ENCODE measurements around the gene HOGA1.

DNA sequence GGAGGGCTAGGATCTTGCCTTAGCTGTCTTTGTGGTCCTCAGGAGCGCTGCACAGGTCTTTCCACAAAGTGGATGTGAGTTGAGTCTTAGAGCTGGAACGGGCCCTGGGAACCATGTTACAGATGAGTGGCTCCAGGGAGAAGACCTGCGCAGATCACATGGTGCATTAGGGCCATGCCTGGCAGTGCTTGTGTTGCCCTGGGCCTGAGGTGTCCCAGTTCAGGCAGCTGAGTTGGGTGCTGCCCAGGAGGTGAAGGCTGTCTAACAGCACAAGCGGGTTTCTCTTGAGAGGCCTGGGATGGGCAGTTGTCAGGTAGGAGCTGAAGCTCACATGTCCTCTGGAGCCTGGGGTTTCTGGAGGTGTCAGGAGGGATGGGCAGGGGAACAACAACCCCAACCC, 45.4 kb upstream of the HOGA1 start:
- TF ChIP-seq, protein P1, sequence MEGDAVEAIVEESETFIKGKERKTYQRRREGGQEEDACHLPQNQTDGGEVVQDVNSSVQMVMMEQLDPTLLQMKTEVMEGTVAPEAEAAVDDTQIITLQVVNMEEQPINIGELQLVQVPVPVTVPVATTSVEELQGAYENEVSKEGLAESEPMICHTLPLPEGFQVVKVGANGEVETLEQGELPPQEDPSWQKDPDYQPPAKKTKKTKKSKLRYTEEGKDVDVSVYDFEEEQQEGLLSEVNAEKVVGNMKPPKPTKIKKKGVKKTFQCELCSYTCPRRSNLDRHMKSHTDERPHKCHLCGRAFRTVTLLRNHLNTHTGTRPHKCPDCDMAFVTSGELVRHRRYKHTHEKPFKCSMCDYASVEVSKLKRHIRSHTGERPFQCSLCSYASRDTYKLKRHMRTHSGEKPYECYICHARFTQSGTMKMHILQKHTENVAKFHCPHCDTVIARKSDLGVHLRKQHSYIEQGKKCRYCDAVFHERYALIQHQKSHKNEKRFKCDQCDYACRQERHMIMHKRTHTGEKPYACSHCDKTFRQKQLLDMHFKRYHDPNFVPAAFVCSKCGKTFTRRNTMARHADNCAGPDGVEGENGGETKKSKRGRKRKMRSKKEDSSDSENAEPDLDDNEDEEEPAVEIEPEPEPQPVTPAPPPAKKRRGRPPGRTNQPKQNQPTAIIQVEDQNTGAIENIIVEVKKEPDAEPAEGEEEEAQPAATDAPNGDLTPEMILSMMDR (IDR thresholded peaks at IDR 0.05; ENCODE audit: low read length) = no peak
- no peak for TF ChIP-seq EZH2 (IDR thresholded peaks at IDR 0.05; ENCODE audit: borderline replicate concordance, low read length)
